Endometrial microvascular endothelial cells (primary cell): ENCODE data around the gene SOX6. TPM values are rescaled to one million over a fixed set of nuclear protein-coding genes. Genes with fewer than 3 reads are reported as not detected.

ENCODE experiments used
- in situ Hi-C: cut with HindIII; loops from 2 replicates; pipeline ENCODE4 v1.10.0; 2017; ENCODE audit warnings: low sequenced_read_pairs, low pct_unique_long_range_greater_than_20kb; ENCODE audit errors: inconsistent ontology term
- total RNA-seq: library from RNA; depleted of rRNA; stranded (reverse); fragments of >200 nt; gene quantifications from one replicate; pipeline ENCODE4 v1.2.3, GENCODE V29; 2015; ENCODE audit errors: inconsistent ontology term

Gene SOX6
- total RNA-seq, 1 donor from 2014 or later, result not detected

DNA sequence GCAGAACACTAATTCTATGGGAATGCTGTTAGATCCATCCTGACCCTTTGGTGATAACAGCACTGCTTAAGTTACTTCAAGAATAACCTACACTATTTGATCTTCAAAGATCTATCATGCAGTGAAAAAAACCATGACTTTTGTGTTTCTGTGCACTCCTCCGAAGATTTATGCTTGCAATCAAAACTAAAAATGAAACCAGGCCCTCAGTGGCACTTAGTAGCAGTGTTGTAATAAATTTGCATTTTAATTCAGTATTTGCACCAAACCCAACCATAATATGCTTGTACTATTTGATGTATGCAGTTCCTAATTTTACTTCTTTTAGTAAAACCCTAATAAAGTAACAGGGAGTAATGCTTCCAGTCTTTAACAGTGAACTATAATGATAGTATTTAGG lies 130.7 kb downstream of the SOX6 start:
- in situ Hi-C loops, result no loop called here

DNA sequence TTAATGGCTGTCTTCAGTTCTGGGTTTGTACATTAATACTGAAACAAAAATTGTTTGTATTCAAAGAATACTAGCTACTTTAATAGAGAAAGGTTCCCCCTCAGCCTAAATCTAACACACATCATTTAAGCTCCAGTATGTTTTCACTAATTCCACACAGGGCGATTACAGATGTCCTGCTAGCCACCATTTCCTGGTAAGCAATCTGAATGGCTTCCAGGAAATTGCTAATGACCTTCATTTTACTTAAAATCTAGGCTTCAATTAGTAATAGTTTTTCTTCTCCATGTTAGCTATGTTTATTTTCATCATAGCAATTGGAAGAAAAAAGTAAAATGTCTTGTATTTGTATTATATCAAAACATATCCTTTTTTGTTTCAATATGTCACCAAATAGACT lies 132.8 kb downstream of the SOX6 start:
- in situ Hi-C loops, result no loop called here

- in situ Hi-C loops, result no loop called here
Observed at GRCh38 chr11:16217631-16218030, 138.7 kb downstream of the SOX6 start.

DNA sequence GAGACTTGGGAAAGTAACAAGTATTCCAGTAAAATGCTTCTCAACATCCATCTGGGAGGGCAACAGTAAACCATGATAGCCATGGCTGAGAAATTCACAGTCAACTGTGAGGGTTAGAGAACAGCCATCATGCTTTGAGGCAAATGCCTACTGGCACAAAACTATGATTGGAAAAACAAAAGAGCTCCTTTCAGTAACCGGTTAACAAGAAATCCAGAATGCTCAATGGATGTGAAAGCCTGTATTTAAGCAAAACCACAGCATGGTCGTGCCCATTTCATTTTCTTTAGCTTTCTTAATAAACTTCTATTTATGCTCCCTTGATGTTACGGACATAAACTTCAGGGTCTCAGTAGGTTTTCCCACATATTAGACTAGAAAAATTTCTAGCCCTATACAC lies 139.5 kb downstream of the SOX6 start:
- in situ Hi-C loops, result no loop called here

- in situ Hi-C loops, result no loop called here
Observed at GRCh38 chr11:16215352-16215751, 141.0 kb downstream of the SOX6 start.

DNA sequence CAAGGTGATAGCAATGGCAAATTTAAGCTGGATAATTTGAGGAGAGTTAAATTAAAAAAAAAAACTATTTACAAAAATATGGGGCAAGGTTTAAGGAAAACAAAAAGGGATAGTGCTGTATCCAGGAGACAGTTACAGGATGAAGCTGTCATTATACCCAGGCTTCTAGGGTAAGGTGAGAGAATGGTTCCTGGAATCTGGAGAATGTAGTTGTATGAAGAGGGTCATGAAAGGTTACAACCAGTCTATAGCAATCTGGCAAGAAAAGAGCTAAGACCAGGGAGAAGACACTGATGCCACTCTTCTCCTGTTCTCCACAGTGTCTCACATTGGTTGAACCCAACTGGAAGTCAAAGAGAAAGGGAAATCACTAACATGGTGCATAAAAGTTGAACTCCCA lies 144.9 kb downstream of the SOX6 start:
- in situ Hi-C loops, result no loop called here

- in situ Hi-C loops, result no loop called here
Observed at GRCh38 chr11:16204261-16204660, 152.1 kb downstream of the SOX6 start.

DNA sequence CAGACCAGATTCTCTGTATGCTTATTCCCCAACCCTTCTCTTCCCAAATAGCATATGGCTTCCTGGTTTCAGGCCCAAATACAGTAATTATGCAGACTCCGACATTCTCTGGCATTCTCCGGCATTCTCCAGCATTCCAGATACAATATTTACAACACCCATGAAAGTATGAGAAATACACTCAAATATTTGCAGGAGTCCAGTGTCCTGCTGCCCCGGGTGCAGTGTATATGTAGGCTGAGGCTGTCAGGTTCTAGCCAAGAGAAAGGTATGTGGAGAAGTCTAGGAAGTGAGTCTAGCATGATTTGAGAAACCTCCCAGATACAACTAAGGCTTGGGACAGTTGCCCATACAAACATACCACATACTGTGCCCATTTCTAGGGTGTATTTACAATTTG lies 160.7 kb downstream of the SOX6 start:
- in situ Hi-C loops, result no loop called here

DNA sequence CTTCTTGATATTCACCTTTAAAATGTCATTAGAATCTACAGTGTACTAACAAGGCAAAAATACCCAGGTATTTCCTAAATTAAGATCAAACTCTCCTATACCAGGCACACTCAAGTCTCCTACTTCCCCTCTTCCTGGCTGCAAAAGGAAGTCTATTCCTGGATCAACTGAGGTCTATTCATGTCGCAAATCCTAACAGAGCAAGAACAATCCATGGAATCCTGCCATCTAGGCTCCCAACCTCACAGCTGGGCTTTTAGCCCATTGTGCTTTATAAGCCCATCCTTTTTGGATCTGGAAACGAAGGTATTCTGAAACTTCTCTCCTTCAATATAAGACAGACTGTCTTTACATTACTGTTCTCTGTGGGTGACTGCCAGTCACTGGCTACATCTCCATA lies 161.8 kb downstream of the SOX6 start:
- in situ Hi-C loops, result no loop called here

DNA sequence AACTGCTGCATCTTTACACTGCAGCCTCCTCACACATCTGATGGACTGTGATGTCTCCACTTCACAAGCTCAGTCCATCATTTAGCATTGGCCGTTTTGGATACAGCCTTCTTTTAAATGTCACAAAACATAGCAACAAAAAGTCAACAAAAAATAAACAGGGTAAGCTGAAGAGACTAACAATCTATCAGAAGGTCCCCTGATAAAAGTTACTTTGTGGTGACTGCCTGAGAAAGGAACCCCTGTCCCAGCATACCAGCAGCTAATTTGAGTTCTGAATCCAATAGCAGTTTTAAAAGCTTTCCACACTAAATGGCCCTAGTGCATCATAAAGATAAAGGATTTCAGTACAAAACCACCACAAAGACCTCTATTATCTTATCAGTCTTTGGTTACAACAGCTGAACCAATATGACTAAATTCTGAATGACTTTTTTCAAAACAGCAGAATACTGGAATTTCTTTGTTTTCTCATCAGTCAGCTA lies 162.4 kb downstream of the SOX6 start:
- in situ Hi-C loops, result no loop called here

GRCh38 chr11:16191868-16192240 lies 164.5 kb downstream of the SOX6 start:
- in situ Hi-C loops, result no loop called here

GRCh38 chr11:16191212-16191867 lies 165.0 kb downstream of the SOX6 start:
- in situ Hi-C loops, result no loop called here

GRCh38 chr11:16186680-16187079 lies 169.7 kb downstream of the SOX6 start:
- in situ Hi-C loops, result no loop called here

GRCh38 chr11:16185042-16185441 lies 171.3 kb downstream of the SOX6 start:
- in situ Hi-C loops, result no loop called here

DNA sequence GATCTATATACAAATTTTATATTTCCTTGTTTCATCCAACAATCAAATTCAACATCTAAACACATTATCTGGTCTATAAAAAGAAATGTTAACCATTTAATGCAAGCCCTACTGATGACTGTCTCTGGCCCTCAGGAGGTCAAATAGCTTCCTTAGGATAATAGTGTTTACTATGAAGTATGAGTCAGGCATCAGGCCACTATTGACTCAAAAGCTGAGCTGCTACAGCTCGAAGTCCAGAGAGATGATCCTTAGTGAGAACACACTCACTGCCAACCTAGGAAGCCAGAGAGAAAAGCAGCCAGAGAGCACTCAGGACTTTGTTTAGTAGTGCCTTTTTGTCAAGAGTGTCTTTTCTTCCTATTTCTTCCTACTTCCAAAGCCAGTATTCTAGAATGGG lies 171.8 kb downstream of the SOX6 start:
- in situ Hi-C loops, result no loop called here

DNA sequence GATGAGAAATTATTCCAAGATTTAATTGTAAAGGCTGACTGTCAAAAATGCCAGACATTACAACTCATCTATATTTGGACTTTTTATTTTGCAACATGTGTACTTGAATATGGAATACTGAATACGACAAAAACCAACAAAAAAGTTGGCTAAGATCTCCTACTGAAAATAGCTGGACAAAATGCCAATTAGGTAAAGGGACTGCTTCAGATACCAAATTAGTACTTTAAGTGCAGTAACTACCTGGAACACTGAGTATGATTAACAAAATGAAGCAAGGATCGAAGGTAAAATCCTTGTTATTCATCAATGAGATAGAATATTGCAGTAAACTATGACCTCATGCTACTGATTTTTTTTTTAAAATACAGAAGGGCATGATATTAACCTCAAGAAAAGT lies 173.8 kb downstream of the SOX6 start:
- in situ Hi-C loops, result no loop called here

- in situ Hi-C loops, result no loop called here
Observed at GRCh38 chr11:16180868-16181267, 175.5 kb downstream of the SOX6 start.

DNA sequence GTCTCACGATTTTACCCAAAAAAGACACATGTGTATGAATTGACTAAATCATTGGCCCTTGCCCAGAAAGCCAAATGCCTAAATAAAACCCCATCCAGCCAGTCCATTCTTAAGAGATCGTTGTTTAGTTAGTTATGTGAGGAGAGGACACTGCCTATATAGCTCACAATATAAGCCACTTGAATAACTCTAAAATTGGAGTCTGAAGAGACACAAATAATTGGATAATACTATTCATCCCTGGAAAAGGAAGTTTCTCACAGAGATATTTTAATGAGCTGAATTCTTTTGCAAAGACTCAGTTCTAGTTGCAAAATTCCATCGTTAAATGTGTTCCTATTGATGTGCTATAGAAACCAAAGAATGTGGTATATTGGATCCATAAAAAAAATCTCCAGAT lies 176.7 kb downstream of the SOX6 start:
- in situ Hi-C loops, result no loop called here

- in situ Hi-C loops, result no loop called here
Observed at GRCh38 chr11:16178273-16178672, 178.1 kb downstream of the SOX6 start.

DNA sequence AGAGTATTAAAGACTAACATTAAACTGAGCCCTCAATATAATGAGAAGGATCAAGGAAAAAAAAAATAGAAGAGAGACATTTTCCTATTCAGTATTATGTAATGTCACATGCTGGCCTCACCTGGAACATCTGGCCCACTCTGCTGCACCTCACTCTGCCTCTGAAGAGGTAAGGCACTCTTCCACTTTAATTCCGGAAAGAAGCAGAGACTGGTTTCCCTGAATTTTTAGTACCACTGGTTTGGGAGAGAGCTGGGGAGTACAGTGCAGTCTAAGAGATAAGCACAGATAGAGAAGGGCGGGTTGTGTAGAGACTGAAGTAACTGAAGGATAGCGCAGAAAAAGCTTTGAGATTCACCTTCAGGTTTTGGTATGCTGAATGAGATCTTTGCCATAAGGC lies 178.7 kb downstream of the SOX6 start:
- in situ Hi-C loops, result no loop called here

DNA sequence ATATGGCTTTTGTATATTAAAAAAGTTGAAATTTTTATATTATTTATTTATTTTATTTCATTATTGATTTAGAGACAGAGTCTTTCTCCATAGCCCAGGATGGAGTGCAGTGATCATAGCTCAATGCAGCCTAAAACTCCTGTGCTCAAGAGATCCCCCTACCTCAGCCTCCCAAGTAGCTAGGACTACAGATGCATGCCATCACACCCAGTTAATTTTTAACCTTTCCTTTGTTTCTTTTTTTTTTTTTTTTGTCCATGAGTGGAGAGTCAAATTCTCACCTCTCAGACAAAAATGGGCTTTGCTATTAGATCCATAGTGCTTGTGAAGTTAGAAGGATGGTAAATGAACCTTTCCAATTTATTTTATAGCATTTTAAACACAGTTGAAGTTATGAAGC lies 182.5 kb downstream of the SOX6 start:
- in situ Hi-C loops, result no loop called here
